ENCODE measurements around the gene BIRC2. TPM values are rescaled to one million over a fixed set of nuclear protein-coding genes. Genes with fewer than 3 reads are reported as not detected.
A peak's percentile ranks its signal among the peaks of the same experiment; 100 is the strongest.
"Not testable (repeated sequence)": the region's sequence is repeated elsewhere in the genome, so short reads cannot be mapped to it uniquely, and the experiment has no call there.

The BIRC2 gene
- 10 to 100 TPM; 22.1 to 68.5 (median 33.7) TPM for polyA plus RNA-seq
- long read RNA-seq, donor 1, full-length matches to known transcripts: 14 of 98 reads
- long read RNA-seq, donor 1, partial matches to known transcripts: 84 of 98 reads
- long read RNA-seq, donor 1, other reads (novel, unspliced or antisense): 0 of 98 reads
- long read RNA-seq, donor 2, partial matches to known transcripts: 13 of 15 reads
- long read RNA-seq, donor 2, other reads (novel, unspliced or antisense): 0 of 15 reads
- long read RNA-seq, donor 3, partial matches to known transcripts: 14 of 17 reads
- long read RNA-seq, donor 3, other reads (novel, unspliced or antisense): 0 of 17 reads
- long read RNA-seq, donor 4: 0 reads
- long read RNA-seq, donor 5, partial matches to known transcripts: 13 of 13 reads
- long read RNA-seq, donor 5, other reads (novel, unspliced or antisense): 0 of 13 reads
- long read RNA-seq, donor 6, partial matches to known transcripts: 6 of 9 reads
- long read RNA-seq, donor 6, other reads (novel, unspliced or antisense): 0 of 9 reads
- long read RNA-seq, donor 7: 0 reads
- long read RNA-seq, donor 8: 0 reads
- long read RNA-seq, donor 9: 0 reads
- long read RNA-seq, donor 10, partial matches to known transcripts: 9 of 14 reads
- long read RNA-seq, donor 10, other reads (novel, unspliced or antisense): 0 of 14 reads

- H3K27ac ChIP-seq (ENCODE audit: low read depth in 1 of 3, low read length in 2 of 3): peak within 1 kb of the TSS; percentile 94 to 99 (median 99)
- WGBS, 3 donors: 0% methylated on average over 68 to 77 of the region's 77 CpGs
- FAIRE-seq (no peak), DNase-seq (peak; percentile 93 to 99)
- no peaks in the 10 kb centered on the region for H3K9me3 ChIP-seq (ENCODE audit: control insufficient read depth in 2 of 2, insufficient read depth in 1 of 2, low read depth in 1 of 2, low read length in 1 of 2)
- peak within 1 kb of the TSS; percentile 72 to 96 (median 79) for H3K4me3 ChIP-seq (ENCODE audit: low read depth in 1 of 3, low read length in 3 of 3)
- no peaks in the 10 kb centered on the region for H3K27me3 ChIP-seq (ENCODE audit: control insufficient read depth in 3 of 3, insufficient read depth in 3 of 3, low read length in 3 of 3)
- peaks cover 0 to 10% (median 8%) of the 10 kb centered on the region in 3 donors for H3K4me1 ChIP-seq (ENCODE audit: control insufficient read depth in 3 of 3, insufficient read depth in 2 of 3, low read depth in 1 of 3, low read length in 2 of 3)
- H3K36me3 ChIP-seq (ENCODE audit: control insufficient read depth in 3 of 3, insufficient read depth in 2 of 3, low read depth in 1 of 3, low read length in 3 of 3): peaks cover 0 to 7% (median 4%) of the 10 kb centered on the region in 3 donors
Measured at GRCh38 chr11:102346748-102347461, at the start of gene BIRC2. Gene BIRC2 (plus strand): TSS chr11:102347214. CDS start chr11:102349855, 2,641 bp downstream.

GRCh38 chr11:102300837-102301236, 46.2 kb upstream of the BIRC2 start:
- DNase-seq; H3K27me3 ChIP-seq (ENCODE audit: control insufficient read depth in 3 of 3, insufficient read depth in 3 of 3, low read length in 3 of 3); FAIRE-seq; H3K36me3 ChIP-seq (ENCODE audit: control insufficient read depth in 3 of 3, insufficient read depth in 2 of 3, low read depth in 1 of 3, low read length in 3 of 3); H3K4me1 ChIP-seq (ENCODE audit: control insufficient read depth in 3 of 3, insufficient read depth in 2 of 3, low read depth in 1 of 3, low read length in 2 of 3); H3K4me3 ChIP-seq (ENCODE audit: low read depth in 1 of 3, low read length in 3 of 3); H3K27ac ChIP-seq (ENCODE audit: low read depth in 1 of 3, low read length in 2 of 3): not testable (repeated sequence)
- 44 to 57% (median 47%) methylated on average over 2 of the region's 2 CpGs for WGBS, 3 donors
- H3K9me3 ChIP-seq (ENCODE audit: control insufficient read depth in 2 of 2, insufficient read depth in 1 of 2, low read depth in 1 of 2, low read length in 1 of 2): peaks cover 1 to 25% of the 10 kb centered on the region in 2 donors

- Histone ChIP-seq H3K27ac (ENCODE audit: low read depth in 1 of 3, low read length in 2 of 3) (no peak overlapping the region), H3K27me3 (ENCODE audit: control insufficient read depth in 3 of 3, insufficient read depth in 3 of 3, low read length in 3 of 3) (no peaks in the 10 kb centered on the region), H3K9me3 (ENCODE audit: control insufficient read depth in 2 of 2, insufficient read depth in 1 of 2, low read depth in 1 of 2, low read length in 1 of 2) (peaks cover 1 to 25% of the 10 kb centered on the region in 2 donors), H3K4me3 (ENCODE audit: low read depth in 1 of 3, low read length in 3 of 3) (no peak overlapping the region), H3K4me1 (ENCODE audit: control insufficient read depth in 3 of 3, insufficient read depth in 2 of 3, low read depth in 1 of 3, low read length in 2 of 3) (peaks cover 5 to 14% (median 10%) of the 10 kb centered on the region in 3 donors), H3K36me3 (ENCODE audit: control insufficient read depth in 3 of 3, insufficient read depth in 2 of 3, low read depth in 1 of 3, low read length in 3 of 3) (no peaks in the 10 kb centered on the region)
- FAIRE-seq (no peak), DNase-seq (no peak)
- 78 to 93% (median 81%) methylated on average over 1 of the region's 1 CpG for WGBS, 3 donors
Measured at GRCh38 chr11:102302241-102302640, 44.8 kb upstream of the BIRC2 start.

GRCh38 chr11:102304686-102305085, 42.3 kb upstream of the BIRC2 start:
- no peak overlapping the region for H3K4me3 ChIP-seq (ENCODE audit: low read depth in 1 of 3, low read length in 3 of 3)
- WGBS, 3 donors: 90 to 92% (median 91%) methylated on average over 4 of the region's 4 CpGs
- FAIRE-seq: no peak
- no peaks in the 10 kb centered on the region for H3K27me3 ChIP-seq (ENCODE audit: control insufficient read depth in 3 of 3, insufficient read depth in 3 of 3, low read length in 3 of 3)
- H3K9me3 ChIP-seq (ENCODE audit: control insufficient read depth in 2 of 2, insufficient read depth in 1 of 2, low read depth in 1 of 2, low read length in 1 of 2): peaks cover 1 to 25% of the 10 kb centered on the region in 2 donors
- H3K27ac ChIP-seq (ENCODE audit: low read depth in 1 of 3, low read length in 2 of 3): no peak overlapping the region
- H3K36me3 ChIP-seq (ENCODE audit: control insufficient read depth in 3 of 3, insufficient read depth in 2 of 3, low read depth in 1 of 3, low read length in 3 of 3): no peaks in the 10 kb centered on the region
- DNase-seq: no peak
- H3K4me1 ChIP-seq (ENCODE audit: control insufficient read depth in 3 of 3, insufficient read depth in 2 of 3, low read depth in 1 of 3, low read length in 2 of 3): peaks cover 7 to 14% (median 10%) of the 10 kb centered on the region in 3 donors

- DNase-seq (peak in 1 of 2 donors; percentile 68), FAIRE-seq (no peak)
- Histone ChIP-seq H3K27ac (ENCODE audit: low read depth in 1 of 3, low read length in 2 of 3) (peak overlapping the region; percentile 34 to 94 (median 66)), H3K27me3 (ENCODE audit: control insufficient read depth in 3 of 3, insufficient read depth in 3 of 3, low read length in 3 of 3) (no peaks in the 10 kb centered on the region), H3K9me3 (ENCODE audit: control insufficient read depth in 2 of 2, insufficient read depth in 1 of 2, low read depth in 1 of 2, low read length in 1 of 2) (peaks cover 1 to 25% of the 10 kb centered on the region in 2 donors), H3K4me1 (ENCODE audit: control insufficient read depth in 3 of 3, insufficient read depth in 2 of 3, low read depth in 1 of 3, low read length in 2 of 3) (peaks cover 7 to 14% (median 10%) of the 10 kb centered on the region in 3 donors), H3K4me3 (ENCODE audit: low read depth in 1 of 3, low read length in 3 of 3) (no peak overlapping the region), H3K36me3 (ENCODE audit: control insufficient read depth in 3 of 3, insufficient read depth in 2 of 3, low read depth in 1 of 3, low read length in 3 of 3) (no peaks in the 10 kb centered on the region)
- WGBS, 3 donors: 47 to 55% (median 48%) methylated on average over 3 of the region's 3 CpGs
Measured at GRCh38 chr11:102305352-102306047, 41.5 kb upstream of the BIRC2 start.

- Histone ChIP-seq H3K36me3 (ENCODE audit: control insufficient read depth in 3 of 3, insufficient read depth in 2 of 3, low read depth in 1 of 3, low read length in 3 of 3) (no peaks in the 10 kb centered on the region), H3K27ac (ENCODE audit: low read depth in 1 of 3, low read length in 2 of 3) (peak overlapping the region; percentile 34 to 94 (median 68)), H3K4me1 (ENCODE audit: control insufficient read depth in 3 of 3, insufficient read depth in 2 of 3, low read depth in 1 of 3, low read length in 2 of 3) (peaks cover 7 to 14% (median 10%) of the 10 kb centered on the region in 3 donors), H3K4me3 (ENCODE audit: low read depth in 1 of 3, low read length in 3 of 3) (no peak overlapping the region), H3K9me3 (ENCODE audit: control insufficient read depth in 2 of 2, insufficient read depth in 1 of 2, low read depth in 1 of 2, low read length in 1 of 2) (peaks cover 1 to 20% of the 10 kb centered on the region in 2 donors), H3K27me3 (ENCODE audit: control insufficient read depth in 3 of 3, insufficient read depth in 3 of 3, low read length in 3 of 3) (no peaks in the 10 kb centered on the region)
- FAIRE-seq (no peak), DNase-seq (peak; percentile 68 to 95)
- WGBS, 3 donors: 9 to 64% (median 44%) methylated on average over 5 of the region's 5 CpGs
Measured at GRCh38 chr11:102306048-102306597, 40.9 kb upstream of the BIRC2 start.

- FAIRE-seq (no peak), DNase-seq (peak in 1 of 2 donors; percentile 60)
- Histone ChIP-seq H3K36me3 (ENCODE audit: control insufficient read depth in 3 of 3, insufficient read depth in 2 of 3, low read depth in 1 of 3, low read length in 3 of 3) (no peaks in the 10 kb centered on the region), H3K27me3 (ENCODE audit: control insufficient read depth in 3 of 3, insufficient read depth in 3 of 3, low read length in 3 of 3) (no peaks in the 10 kb centered on the region), H3K9me3 (ENCODE audit: control insufficient read depth in 2 of 2, insufficient read depth in 1 of 2, low read depth in 1 of 2, low read length in 1 of 2) (peaks cover 1 to 13% of the 10 kb centered on the region in 2 donors), H3K4me1 (ENCODE audit: control insufficient read depth in 3 of 3, insufficient read depth in 2 of 3, low read depth in 1 of 3, low read length in 2 of 3) (peaks cover 7 to 14% (median 10%) of the 10 kb centered on the region in 3 donors), H3K4me3 (ENCODE audit: low read depth in 1 of 3, low read length in 3 of 3) (no peak overlapping the region), H3K27ac (ENCODE audit: low read depth in 1 of 3, low read length in 2 of 3) (peak overlapping the region in 2 of 3 donors; percentile 68 to 94)
- 13 to 28% (median 25%) methylated on average over 9 of the region's 9 CpGs for WGBS, 3 donors
Measured at GRCh38 chr11:102306817-102307726, 39.9 kb upstream of the BIRC2 start.

All from small intestine (tissue), 16 donors.